ENCODE results near the gene CFAP46. TPM values are rescaled to one million over a fixed set of nuclear protein-coding genes. Genes with fewer than 3 reads are reported as not detected.

The CFAP46 gene
- total and polyA plus RNA-seq, 2 of the 8 experiments (the other 6 are each of a cell fraction or from before 2014, with no cell fraction given): 2.6 to 4.8 TPM

DNA sequence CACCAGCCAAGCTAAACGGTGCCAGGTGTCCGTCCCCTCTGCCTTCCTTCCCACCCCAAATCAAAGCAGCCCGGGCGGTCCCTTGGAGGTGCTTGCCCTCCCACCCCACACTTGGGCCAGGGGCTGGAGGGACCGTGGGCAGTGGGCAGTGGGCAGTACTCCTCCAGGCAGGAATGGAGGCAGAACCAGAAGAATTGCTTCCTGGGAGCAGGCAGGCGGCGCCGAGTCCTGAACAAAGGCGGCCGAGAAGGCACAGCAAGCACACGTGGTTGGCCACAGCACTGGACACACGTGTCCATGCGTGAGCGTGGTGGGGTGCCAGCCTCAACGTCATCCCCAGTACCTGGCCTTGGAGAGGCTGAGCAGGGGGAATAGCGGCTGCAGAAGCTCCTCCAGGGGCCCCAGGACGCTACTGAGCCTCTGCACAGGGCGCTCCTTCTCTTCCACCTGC lies 108.0 kb downstream of the CFAP46 start (continued):
- TF ChIP-seq, protein P1, sequence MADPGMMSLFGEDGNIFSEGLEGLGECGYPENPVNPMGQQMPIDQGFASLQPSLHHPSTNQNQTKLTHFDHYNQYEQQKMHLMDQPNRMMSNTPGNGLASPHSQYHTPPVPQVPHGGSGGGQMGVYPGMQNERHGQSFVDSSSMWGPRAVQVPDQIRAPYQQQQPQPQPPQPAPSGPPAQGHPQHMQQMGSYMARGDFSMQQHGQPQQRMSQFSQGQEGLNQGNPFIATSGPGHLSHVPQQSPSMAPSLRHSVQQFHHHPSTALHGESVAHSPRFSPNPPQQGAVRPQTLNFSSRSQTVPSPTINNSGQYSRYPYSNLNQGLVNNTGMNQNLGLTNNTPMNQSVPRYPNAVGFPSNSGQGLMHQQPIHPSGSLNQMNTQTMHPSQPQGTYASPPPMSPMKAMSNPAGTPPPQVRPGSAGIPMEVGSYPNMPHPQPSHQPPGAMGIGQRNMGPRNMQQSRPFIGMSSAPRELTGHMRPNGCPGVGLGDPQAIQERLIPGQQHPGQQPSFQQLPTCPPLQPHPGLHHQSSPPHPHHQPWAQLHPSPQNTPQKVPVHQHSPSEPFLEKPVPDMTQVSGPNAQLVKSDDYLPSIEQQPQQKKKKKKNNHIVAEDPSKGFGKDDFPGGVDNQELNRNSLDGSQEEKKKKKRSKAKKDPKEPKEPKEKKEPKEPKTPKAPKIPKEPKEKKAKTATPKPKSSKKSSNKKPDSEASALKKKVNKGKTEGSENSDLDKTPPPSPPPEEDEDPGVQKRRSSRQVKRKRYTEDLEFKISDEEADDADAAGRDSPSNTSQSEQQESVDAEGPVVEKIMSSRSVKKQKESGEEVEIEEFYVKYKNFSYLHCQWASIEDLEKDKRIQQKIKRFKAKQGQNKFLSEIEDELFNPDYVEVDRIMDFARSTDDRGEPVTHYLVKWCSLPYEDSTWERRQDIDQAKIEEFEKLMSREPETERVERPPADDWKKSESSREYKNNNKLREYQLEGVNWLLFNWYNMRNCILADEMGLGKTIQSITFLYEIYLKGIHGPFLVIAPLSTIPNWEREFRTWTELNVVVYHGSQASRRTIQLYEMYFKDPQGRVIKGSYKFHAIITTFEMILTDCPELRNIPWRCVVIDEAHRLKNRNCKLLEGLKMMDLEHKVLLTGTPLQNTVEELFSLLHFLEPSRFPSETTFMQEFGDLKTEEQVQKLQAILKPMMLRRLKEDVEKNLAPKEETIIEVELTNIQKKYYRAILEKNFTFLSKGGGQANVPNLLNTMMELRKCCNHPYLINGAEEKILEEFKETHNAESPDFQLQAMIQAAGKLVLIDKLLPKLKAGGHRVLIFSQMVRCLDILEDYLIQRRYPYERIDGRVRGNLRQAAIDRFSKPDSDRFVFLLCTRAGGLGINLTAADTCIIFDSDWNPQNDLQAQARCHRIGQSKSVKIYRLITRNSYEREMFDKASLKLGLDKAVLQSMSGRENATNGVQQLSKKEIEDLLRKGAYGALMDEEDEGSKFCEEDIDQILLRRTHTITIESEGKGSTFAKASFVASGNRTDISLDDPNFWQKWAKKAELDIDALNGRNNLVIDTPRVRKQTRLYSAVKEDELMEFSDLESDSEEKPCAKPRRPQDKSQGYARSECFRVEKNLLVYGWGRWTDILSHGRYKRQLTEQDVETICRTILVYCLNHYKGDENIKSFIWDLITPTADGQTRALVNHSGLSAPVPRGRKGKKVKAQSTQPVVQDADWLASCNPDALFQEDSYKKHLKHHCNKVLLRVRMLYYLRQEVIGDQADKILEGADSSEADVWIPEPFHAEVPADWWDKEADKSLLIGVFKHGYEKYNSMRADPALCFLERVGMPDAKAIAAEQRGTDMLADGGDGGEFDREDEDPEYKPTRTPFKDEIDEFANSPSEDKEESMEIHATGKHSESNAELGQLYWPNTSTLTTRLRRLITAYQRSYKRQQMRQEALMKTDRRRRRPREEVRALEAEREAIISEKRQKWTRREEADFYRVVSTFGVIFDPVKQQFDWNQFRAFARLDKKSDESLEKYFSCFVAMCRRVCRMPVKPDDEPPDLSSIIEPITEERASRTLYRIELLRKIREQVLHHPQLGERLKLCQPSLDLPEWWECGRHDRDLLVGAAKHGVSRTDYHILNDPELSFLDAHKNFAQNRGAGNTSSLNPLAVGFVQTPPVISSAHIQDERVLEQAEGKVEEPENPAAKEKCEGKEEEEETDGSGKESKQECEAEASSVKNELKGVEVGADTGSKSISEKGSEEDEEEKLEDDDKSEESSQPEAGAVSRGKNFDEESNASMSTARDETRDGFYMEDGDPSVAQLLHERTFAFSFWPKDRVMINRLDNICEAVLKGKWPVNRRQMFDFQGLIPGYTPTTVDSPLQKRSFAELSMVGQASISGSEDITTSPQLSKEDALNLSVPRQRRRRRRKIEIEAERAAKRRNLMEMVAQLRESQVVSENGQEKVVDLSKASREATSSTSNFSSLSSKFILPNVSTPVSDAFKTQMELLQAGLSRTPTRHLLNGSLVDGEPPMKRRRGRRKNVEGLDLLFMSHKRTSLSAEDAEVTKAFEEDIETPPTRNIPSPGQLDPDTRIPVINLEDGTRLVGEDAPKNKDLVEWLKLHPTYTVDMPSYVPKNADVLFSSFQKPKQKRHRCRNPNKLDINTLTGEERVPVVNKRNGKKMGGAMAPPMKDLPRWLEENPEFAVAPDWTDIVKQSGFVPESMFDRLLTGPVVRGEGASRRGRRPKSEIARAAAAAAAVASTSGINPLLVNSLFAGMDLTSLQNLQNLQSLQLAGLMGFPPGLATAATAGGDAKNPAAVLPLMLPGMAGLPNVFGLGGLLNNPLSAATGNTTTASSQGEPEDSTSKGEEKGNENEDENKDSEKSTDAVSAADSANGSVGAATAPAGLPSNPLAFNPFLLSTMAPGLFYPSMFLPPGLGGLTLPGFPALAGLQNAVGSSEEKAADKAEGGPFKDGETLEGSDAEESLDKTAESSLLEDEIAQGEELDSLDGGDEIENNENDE (IDR thresholded peaks at IDR 0.05; ENCODE audit: insufficient replicate concordance, low read length): no peak
